ENCODE results near the gene CCN2. TPM values are rescaled to one million over a fixed set of nuclear protein-coding genes. Genes with fewer than 3 reads are reported as not detected.

Gene CCN2
- polyA plus RNA-seq (ENCODE audit: insufficient read length in 12 of 12) = 10 to 100 TPM in 11 of 12 donors, not detected in 1; 17.1 to 91.6 (median 44.7) TPM
- long read RNA-seq, donor 1, transcript CTGF-201 (5 exons, 2,339 nt) = major isoform, 50 of 65 reads
- long read RNA-seq, donor 1, partial matches to known transcripts = 15 of 65 reads
- long read RNA-seq, donor 1, other reads (novel, unspliced or antisense) = 0 of 65 reads
- long read RNA-seq, donor 2, transcript CTGF-201 (5 exons, 2,339 nt) = major isoform, 14 of 14 reads
- long read RNA-seq, donor 2, partial matches to known transcripts = 0 of 14 reads
- long read RNA-seq, donor 2, other reads (novel, unspliced or antisense) = 0 of 14 reads
- long read RNA-seq, donor 3, transcript CTGF-201 (5 exons, 2,339 nt) = major isoform, 8 of 15 reads
- long read RNA-seq, donor 3, partial matches to known transcripts = 7 of 15 reads
- long read RNA-seq, donor 3, other reads (novel, unspliced or antisense) = 0 of 15 reads
- long read RNA-seq, donor 4, transcript CTGF-201 (5 exons, 2,339 nt) = major isoform, 7 of 12 reads
- long read RNA-seq, donor 4, partial matches to known transcripts = 5 of 12 reads
- long read RNA-seq, donor 4, other reads (novel, unspliced or antisense) = 0 of 12 reads
- long read RNA-seq, donor 5, transcript CTGF-201 (5 exons, 2,339 nt) = major isoform, 5 of 10 reads
- long read RNA-seq, donor 5, partial matches to known transcripts = 5 of 10 reads
- long read RNA-seq, donor 5, other reads (novel, unspliced or antisense) = 0 of 10 reads
- long read RNA-seq, donor 6, transcript CTGF-201 (5 exons, 2,339 nt) = major isoform, 12 of 12 reads
- long read RNA-seq, donor 6, partial matches to known transcripts = 0 of 12 reads
- long read RNA-seq, donor 6, other reads (novel, unspliced or antisense) = 0 of 12 reads
- long read RNA-seq, donor 7, transcript CTGF-201 (5 exons, 2,339 nt) = major isoform, 8 of 8 reads
- long read RNA-seq, donor 7, partial matches to known transcripts = 0 of 8 reads
- long read RNA-seq, donor 7, other reads (novel, unspliced or antisense) = 0 of 8 reads
- long read RNA-seq, donor 8, transcript CTGF-201 (5 exons, 2,339 nt) = major isoform, 14 of 25 reads
- long read RNA-seq, donor 8, partial matches to known transcripts = 11 of 25 reads
- long read RNA-seq, donor 8, other reads (novel, unspliced or antisense) = 0 of 25 reads
- long read RNA-seq, donor 9, transcript CTGF-201 (5 exons, 2,339 nt) = major isoform, 16 of 16 reads
- long read RNA-seq, donor 9, partial matches to known transcripts = 0 of 16 reads
- long read RNA-seq, donor 9, other reads (novel, unspliced or antisense) = 0 of 16 reads
- long read RNA-seq, donor 10, transcript CTGF-201 (5 exons, 2,339 nt) = major isoform, 8 of 14 reads
- long read RNA-seq, donor 10, partial matches to known transcripts = 6 of 14 reads
- long read RNA-seq, donor 10, other reads (novel, unspliced or antisense) = 0 of 14 reads
- long read RNA-seq, donor 11, transcript CTGF-201 (5 exons, 2,339 nt) = major isoform, 28 of 62 reads
- long read RNA-seq, donor 11, partial matches to known transcripts = 34 of 62 reads
- long read RNA-seq, donor 11, other reads (novel, unspliced or antisense) = 0 of 62 reads

DNA sequence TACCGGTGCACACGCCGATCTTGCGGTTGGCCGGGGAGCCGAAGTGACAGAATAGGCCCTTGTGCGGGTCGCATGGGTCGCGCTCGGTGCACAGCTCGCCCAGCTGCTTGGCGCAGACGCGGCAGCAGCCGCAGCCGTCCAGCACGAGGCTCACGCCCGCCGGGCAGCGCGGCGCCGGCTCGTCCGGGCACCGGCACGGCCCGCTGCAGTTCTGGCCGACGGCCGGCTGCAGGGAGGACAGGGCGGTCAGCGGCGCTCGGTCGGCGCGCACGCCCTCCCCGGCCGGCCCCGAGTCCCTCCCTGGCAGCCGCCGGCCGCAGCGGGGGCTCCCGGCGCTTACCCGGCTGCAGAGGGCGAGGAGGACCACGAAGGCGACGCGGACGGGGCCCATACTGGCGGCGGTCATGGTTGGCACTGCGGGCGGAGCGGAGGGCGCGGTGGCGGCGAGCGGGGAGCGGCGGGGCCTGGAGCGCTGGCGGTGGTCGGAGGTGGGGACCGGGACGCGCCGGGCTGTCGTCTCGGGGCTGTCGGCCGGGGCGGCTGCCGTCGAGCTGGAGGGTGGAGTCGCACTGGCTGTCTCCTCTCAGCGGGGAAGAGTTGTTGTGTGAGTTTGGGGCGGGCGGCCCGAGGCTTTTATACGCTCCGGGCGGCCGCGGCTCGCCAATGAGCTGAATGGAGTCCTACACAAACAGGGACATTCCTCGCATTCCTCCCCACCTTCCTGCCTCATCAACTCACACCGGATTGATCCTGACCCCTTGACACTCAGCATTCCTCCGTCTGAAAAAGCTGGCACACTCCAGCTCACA lies at the start of gene CCN2:
Gene CCN2 (minus strand): TSS at position 606 of the 809 bp plus-strand sequence. CDS start 200 bp downstream, at position 406.
- peak; percentile 82 for DNase-seq

DNA sequence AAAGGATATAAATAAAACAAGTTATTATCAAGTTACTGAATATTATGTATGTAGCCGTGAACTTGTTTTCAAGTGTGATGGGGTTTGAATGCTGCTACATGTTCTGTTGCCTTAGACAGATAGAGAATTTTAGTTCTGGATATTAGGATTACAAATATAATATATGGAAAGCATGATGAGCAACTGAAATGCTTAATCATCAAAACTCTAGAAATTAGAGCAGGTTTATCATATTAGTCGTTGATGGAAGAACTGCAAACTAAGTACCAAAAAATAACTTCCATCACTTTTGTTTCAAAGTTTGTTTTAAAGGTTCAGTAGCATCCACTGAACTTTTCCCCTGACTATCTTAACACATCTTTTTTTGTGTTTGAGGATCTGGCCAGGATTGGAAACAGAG lies 49.1 kb upstream of the CCN2 start:
- DNase-seq = no peak

- DNase-seq = no peak
Observed at GRCh38 chr6:131999545-132000146, 48.5 kb upstream of the CCN2 start.

- DNase-seq = no peak
Observed at GRCh38 chr6:131998255-131998982, 47.2 kb upstream of the CCN2 start.

- DNase-seq = no peak
Observed at GRCh38 chr6:131997429-131998153, 46.4 kb upstream of the CCN2 start.

DNA sequence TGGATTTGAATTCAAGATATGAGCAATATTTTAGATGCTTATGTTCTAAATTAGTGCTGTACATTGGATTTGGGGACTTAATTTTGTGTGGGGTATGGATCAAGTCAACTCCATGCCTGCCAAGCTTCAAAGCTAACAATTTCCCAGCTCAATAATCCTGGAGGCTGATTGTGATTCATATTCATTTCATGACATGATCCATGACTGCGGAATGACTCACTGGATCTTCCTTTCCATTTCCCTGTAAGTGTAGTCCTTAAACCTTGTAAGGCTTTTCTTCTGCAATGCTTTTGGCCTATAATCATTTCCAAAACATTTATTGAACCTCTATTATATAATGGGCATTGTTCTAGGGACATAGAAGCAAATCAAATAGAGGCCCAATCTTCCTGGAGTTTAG lies 44.7 kb upstream of the CCN2 start:
- no peak for DNase-seq

DNA sequence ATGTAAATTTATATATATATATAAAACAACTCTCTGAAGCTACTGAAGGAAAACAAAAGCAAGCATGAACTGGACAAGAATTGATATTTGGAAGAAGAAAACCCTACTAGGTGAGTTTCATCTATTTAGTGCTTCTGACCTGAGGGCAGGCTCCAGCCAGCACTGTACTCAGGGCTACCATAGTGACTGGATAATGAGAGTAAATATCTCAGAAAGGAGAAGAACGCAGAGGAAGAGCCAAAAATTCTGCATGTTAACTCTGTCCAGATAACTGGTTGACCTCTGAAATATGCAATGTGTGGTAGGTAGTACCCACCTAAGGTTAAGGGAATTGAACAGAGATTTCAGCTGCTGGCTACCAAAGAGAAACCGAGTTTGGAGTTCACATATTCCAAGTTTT lies 41.4 kb upstream of the CCN2 start:
- no peak for DNase-seq

GRCh38 chr6:131989036-131989435 lies 37.9 kb upstream of the CCN2 start:
- no peak for DNase-seq

DNA sequence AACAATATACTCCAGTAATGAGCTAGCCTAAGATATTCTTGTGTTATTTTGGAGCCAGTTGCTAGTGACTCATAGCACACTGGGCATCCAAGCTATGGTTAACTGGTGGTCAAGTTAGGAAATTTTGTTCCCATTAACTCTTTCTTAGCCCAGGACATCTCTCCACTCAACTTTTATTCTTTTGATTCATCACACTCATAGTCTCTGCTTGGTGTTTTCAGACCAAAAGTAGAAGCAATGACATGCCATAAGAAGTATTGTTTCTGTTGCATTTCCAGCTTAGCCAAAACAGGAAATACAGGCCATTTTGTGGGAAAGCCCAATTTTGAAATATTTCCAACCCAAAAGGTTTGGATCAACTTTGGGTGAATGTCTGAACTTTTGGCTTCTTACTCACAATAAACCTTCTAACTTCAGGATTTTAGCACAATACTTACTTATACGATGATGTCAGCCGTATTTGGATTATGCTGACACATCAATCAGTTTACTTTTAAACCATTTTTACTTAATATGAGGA lies 31.6 kb upstream of the CCN2 start:
- no peak for DNase-seq

DNA sequence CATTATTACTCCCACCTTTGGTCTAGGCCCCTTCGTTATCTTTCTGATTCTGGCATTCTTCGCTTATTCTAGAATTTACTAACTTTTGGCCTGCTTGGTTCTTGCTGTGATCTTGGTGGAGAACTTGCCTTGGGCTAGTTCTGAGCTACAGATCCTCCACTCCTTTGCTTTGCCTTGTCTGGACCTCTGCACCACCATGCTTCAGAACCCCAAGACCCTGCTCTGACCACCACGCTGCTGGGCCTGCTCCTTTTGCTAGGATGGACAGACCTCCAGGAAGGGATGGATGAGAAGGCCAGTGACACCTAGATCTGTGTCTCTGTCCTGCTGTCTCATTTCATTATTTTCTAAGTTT lies 30.4 kb upstream of the CCN2 start:
- no peak for DNase-seq

- DNase-seq = no peak
Observed at GRCh38 chr6:131980791-131981623, 29.8 kb upstream of the CCN2 start.

DNA sequence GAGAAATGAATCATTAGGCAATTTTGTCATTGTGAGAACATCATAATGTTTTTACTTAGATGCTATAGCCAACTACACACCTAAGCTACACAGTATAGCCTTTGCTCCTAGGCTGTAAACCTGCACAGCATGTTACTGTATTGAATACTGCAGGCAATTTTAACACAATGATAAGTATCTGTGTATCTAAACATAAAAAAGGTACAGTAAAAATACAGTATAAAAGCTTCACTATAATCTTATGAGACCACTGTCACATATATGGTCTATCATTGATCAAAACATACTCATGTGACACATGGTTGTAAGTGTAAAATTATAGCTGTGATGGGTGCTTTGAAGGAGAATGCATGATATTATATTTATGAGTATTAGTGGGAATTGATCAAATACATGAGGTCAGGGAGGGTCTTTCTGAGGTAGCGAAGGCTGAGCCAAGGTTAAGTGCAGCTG lies 29.2 kb upstream of the CCN2 start:
- no peak for DNase-seq

GRCh38 chr6:131979515-131980337 lies 28.6 kb upstream of the CCN2 start:
- DNase-seq = no peak

- no peak for DNase-seq
Observed at GRCh38 chr6:131978522-131978921, 27.4 kb upstream of the CCN2 start.

DNA sequence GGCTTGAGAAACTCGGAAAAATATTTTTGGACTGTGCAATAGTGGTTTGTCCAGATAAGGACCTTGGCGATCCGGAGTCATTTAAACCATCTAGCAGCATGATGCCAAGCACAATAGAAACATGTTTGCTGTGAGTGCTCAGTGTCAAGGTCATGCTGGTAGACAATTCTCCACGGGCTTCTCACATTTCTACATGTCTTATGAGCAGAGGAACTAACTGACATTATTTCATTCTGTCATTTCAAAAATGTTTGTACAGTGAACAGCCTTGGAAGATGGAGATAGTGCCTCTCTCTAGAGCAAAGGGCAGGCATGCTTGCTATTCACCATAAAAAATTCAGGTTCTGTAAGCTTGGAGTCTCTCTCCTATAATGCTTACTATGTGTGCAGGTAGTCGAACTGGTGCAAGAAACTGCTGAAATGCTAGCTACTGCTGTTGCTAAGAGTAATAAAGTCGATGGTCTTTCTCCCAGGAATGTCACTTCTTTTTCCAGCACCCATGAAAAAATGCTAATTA lies 25.4 kb upstream of the CCN2 start:
- no peak for DNase-seq

GRCh38 chr6:131972741-131973140 lies 21.6 kb upstream of the CCN2 start:
- no peak for DNase-seq
